Measurements from ENCODE around the gene DHDH.

DHDH gene

GRCh38 chr19:48954595-48955307 lies 21.3 kb downstream of the DHDH start, which contains the start of gene BAX:
Gene BAX (plus strand): TSS chr19:48954875. CDS start chr19:48954929, 54 bp downstream.
- TF ChIP-seq REST (IDR thresholded peaks at IDR 0.05; ENCODE audit: insufficient read depth in 1 of 2, low read depth in 2 of 2, low read length in 2 of 2) (0 out of 4 replicates have a peak, but pooled peaks of 1 of the 2 experiments have one; percentile 17), POLR2AphosphoS5 (IDR thresholded peaks at IDR 0.05; ENCODE audit: low read depth, low read length) (peak; percentile 82), SIN3A (IDR thresholded peaks at IDR 0.05; ENCODE audit: borderline replicate concordance, insufficient read depth, low read length) (no peak), TAF1 (IDR thresholded peaks at IDR 0.05; ENCODE audit: borderline replicate concordance, insufficient read depth, low read length) (peak; percentile 36; the same call in 1 of the 2 replicates), FOXP2 (optimal IDR thresholded peaks at IDR 0.05; ENCODE audit: borderline replicate concordance, extremely low read depth, extremely low read length, insufficient read depth) (peak; percentile 99)

- TF ChIP-seq REST (IDR thresholded peaks at IDR 0.05; ENCODE audit: insufficient read depth in 1 of 2, low read depth in 2 of 2, low read length in 2 of 2): no peak
- no peak for TF ChIP-seq TAF1 (IDR thresholded peaks at IDR 0.05; ENCODE audit: borderline replicate concordance, insufficient read depth, low read length)
- TF ChIP-seq SIN3A (IDR thresholded peaks at IDR 0.05; ENCODE audit: borderline replicate concordance, insufficient read depth, low read length): no peak
- no peak for TF ChIP-seq FOXP2 (optimal IDR thresholded peaks at IDR 0.05; ENCODE audit: borderline replicate concordance, extremely low read depth, extremely low read length, insufficient read depth)
- no peak for TF ChIP-seq POLR2AphosphoS5 (IDR thresholded peaks at IDR 0.05; ENCODE audit: low read depth, low read length)
Observed at GRCh38 chr19:48955308-48955958, 21.9 kb downstream of the DHDH start.

- TF ChIP-seq TAF1 (IDR thresholded peaks at IDR 0.05; ENCODE audit: borderline replicate concordance, insufficient read depth, low read length): no peak
- TF ChIP-seq FOXP2 (optimal IDR thresholded peaks at IDR 0.05; ENCODE audit: borderline replicate concordance, extremely low read depth, extremely low read length, insufficient read depth): no peak
- TF ChIP-seq SIN3A (IDR thresholded peaks at IDR 0.05; ENCODE audit: borderline replicate concordance, insufficient read depth, low read length): no peak
- no peak for TF ChIP-seq REST (IDR thresholded peaks at IDR 0.05; ENCODE audit: insufficient read depth in 1 of 2, low read depth in 2 of 2, low read length in 2 of 2)
- TF ChIP-seq POLR2AphosphoS5 (IDR thresholded peaks at IDR 0.05; ENCODE audit: low read depth, low read length): no peak
Observed at GRCh38 chr19:48958006-48958405, 24.5 kb downstream of the DHDH start.

GRCh38 chr19:48959341-48960239 lies 26.1 kb downstream of the DHDH start:
- TF ChIP-seq POLR2AphosphoS5 (IDR thresholded peaks at IDR 0.05; ENCODE audit: low read depth, low read length): no peak
- no peak for TF ChIP-seq FOXP2 (optimal IDR thresholded peaks at IDR 0.05; ENCODE audit: borderline replicate concordance, extremely low read depth, extremely low read length, insufficient read depth)
- no peak for TF ChIP-seq REST (IDR thresholded peaks at IDR 0.05; ENCODE audit: insufficient read depth in 1 of 2, low read depth in 2 of 2, low read length in 2 of 2)
- no peak for TF ChIP-seq SIN3A (IDR thresholded peaks at IDR 0.05; ENCODE audit: borderline replicate concordance, insufficient read depth, low read length)
- no peak for TF ChIP-seq TAF1 (IDR thresholded peaks at IDR 0.05; ENCODE audit: borderline replicate concordance, insufficient read depth, low read length)
